Measurements from ENCODE around the gene LSM2.
"Not testable (repeated sequence)": the region's sequence is repeated elsewhere in the genome, so short reads cannot be mapped to it uniquely, and the experiment has no call there.

The LSM2 gene

GRCh38 chr6:31823592-31824196 lies 16.9 kb upstream of the LSM2 start:
- H3K4me1 ChIP-seq (ENCODE audit: control insufficient read depth in 1 of 2, insufficient read depth in 2 of 2, low read length in 2 of 2): peaks cover 7 to 19% of the 10 kb centered on the region in 2 experiments
- not testable (repeated sequence) for H4K8ac ChIP-seq (ENCODE audit: low read depth, low read length); H3K14ac ChIP-seq (ENCODE audit: low read length); H3K4me2 ChIP-seq (ENCODE audit: low read length); H2BK5ac ChIP-seq (ENCODE audit: low read depth, low read length, poor library complexity); H3K27me3 ChIP-seq (ENCODE audit: insufficient read depth, low read length); H3K79me2 ChIP-seq (ENCODE audit: control insufficient read depth, insufficient read depth, low read length, poor library complexity); H2AFZ ChIP-seq (ENCODE audit: insufficient read depth, low read length, poor library complexity); H3K4ac ChIP-seq (ENCODE audit: low read depth, low read length); H3K36me3 ChIP-seq (ENCODE audit: control insufficient read depth in 1 of 2, insufficient read depth in 2 of 2, low read length in 2 of 2); H3K27ac ChIP-seq (ENCODE audit: low read depth, low read length); DNase-seq; H3K9ac ChIP-seq (ENCODE audit: low read length); H4K12ac ChIP-seq (ENCODE audit: low read depth, low read length); H2AK5ac ChIP-seq (ENCODE audit: low read length); H3K18ac ChIP-seq (ENCODE audit: low read length); H3K9me3 ChIP-seq (ENCODE audit: insufficient read depth, low read depth, low read length); H2BK120ac ChIP-seq (ENCODE audit: insufficient read depth, low read length, poor library complexity); H3K23ac ChIP-seq (ENCODE audit: low read length); H3K4me3 ChIP-seq (ENCODE audit: low read depth, low read length)
- peaks cover 24% of the 10 kb centered on the region for H3K79me1 ChIP-seq (ENCODE audit: low read length)
- WGBS (ENCODE audit: extremely low coverage, insufficient coverage, insufficient read length): no CpG with 5 or more reads among the region's 9 CpGs
- H2BK12ac ChIP-seq (ENCODE audit: low read length): peak overlapping the region; percentile 36
- H4K91ac ChIP-seq (ENCODE audit: low read depth, low read length): peak overlapping the region; percentile 43

GRCh38 chr6:31822036-31822821 lies 15.5 kb upstream of the LSM2 start:
- peak overlapping the region; percentile 58 for H3K14ac ChIP-seq (ENCODE audit: low read length)
- DNase-seq: peak; percentile 59 to 68
- H4K12ac ChIP-seq (ENCODE audit: low read depth, low read length): peak overlapping the region; percentile 46
- peaks cover 13 to 25% of the 10 kb centered on the region in 2 experiments for H3K4me1 ChIP-seq (ENCODE audit: control insufficient read depth in 1 of 2, insufficient read depth in 2 of 2, low read length in 2 of 2)
- peak overlapping the region; percentile 55 for H2BK5ac ChIP-seq (ENCODE audit: low read depth, low read length, poor library complexity)
- H3K27me3 ChIP-seq (ENCODE audit: insufficient read depth, low read length): no peaks in the 10 kb centered on the region
- H4K91ac ChIP-seq (ENCODE audit: low read depth, low read length): peak overlapping the region; percentile 90
- H3K4me3 ChIP-seq (ENCODE audit: low read depth, low read length): peak overlapping the region; percentile 55
- H3K4me2 ChIP-seq (ENCODE audit: low read length): peak overlapping the region; percentile 57
- peaks cover 4% of the 10 kb centered on the region for H3K79me2 ChIP-seq (ENCODE audit: control insufficient read depth, insufficient read depth, low read length, poor library complexity)
- H2BK120ac ChIP-seq (ENCODE audit: insufficient read depth, low read length, poor library complexity): peak overlapping the region; percentile 50
- no peak overlapping the region for H3K23ac ChIP-seq (ENCODE audit: low read length)
- peaks cover 24% of the 10 kb centered on the region for H3K79me1 ChIP-seq (ENCODE audit: low read length)
- H3K4ac ChIP-seq (ENCODE audit: low read depth, low read length): peak overlapping the region; percentile 12
- no peaks in the 10 kb centered on the region for H3K36me3 ChIP-seq (ENCODE audit: control insufficient read depth in 1 of 2, insufficient read depth in 2 of 2, low read length in 2 of 2)
- peak overlapping the region; percentile 70 for H4K8ac ChIP-seq (ENCODE audit: low read depth, low read length)
- peak overlapping the region; percentile 19 for H2AK5ac ChIP-seq (ENCODE audit: low read length)
- WGBS (ENCODE audit: extremely low coverage, insufficient coverage, insufficient read length): no CpG with 5 or more reads among the region's 25 CpGs
- peak overlapping the region; percentile 59 for H3K9ac ChIP-seq (ENCODE audit: low read length)
- peak overlapping the region; percentile 28 for H2BK12ac ChIP-seq (ENCODE audit: low read length)
- peak overlapping the region; percentile 85 for H3K18ac ChIP-seq (ENCODE audit: low read length)
- no peaks in the 10 kb centered on the region for H3K9me3 ChIP-seq (ENCODE audit: insufficient read depth, low read depth, low read length)
- peak overlapping the region; percentile 94 for H3K27ac ChIP-seq (ENCODE audit: low read depth, low read length)
- no peak overlapping the region for H2AFZ ChIP-seq (ENCODE audit: insufficient read depth, low read length, poor library complexity)

- Histone ChIP-seq H3K4me3 (ENCODE audit: low read depth, low read length) (peak overlapping the region; percentile 71), H3K27me3 (ENCODE audit: insufficient read depth, low read length) (no peaks in the 10 kb centered on the region), H3K18ac (ENCODE audit: low read length) (peak overlapping the region; percentile 42), H3K4me2 (ENCODE audit: low read length) (peak overlapping the region; percentile 81), H4K12ac (ENCODE audit: low read depth, low read length) (peak overlapping the region; percentile 46), H3K9me3 (ENCODE audit: insufficient read depth, low read depth, low read length) (no peaks in the 10 kb centered on the region), H2BK5ac (ENCODE audit: low read depth, low read length, poor library complexity) (peak overlapping the region; percentile 83), H3K23ac (ENCODE audit: low read length) (no peak overlapping the region), H2AFZ (ENCODE audit: insufficient read depth, low read length, poor library complexity) (peak overlapping the region; percentile 44), H3K9ac (ENCODE audit: low read length) (peak overlapping the region; percentile 44), H3K4ac (ENCODE audit: low read depth, low read length) (peak overlapping the region; percentile 65), H3K4me1 (ENCODE audit: control insufficient read depth in 1 of 2, insufficient read depth in 2 of 2, low read length in 2 of 2) (peaks cover 12 to 22% of the 10 kb centered on the region in 2 experiments), H3K79me2 (ENCODE audit: control insufficient read depth, insufficient read depth, low read length, poor library complexity) (peaks cover 4% of the 10 kb centered on the region), H3K14ac (ENCODE audit: low read length) (peak overlapping the region; percentile 88), H4K8ac (ENCODE audit: low read depth, low read length) (peak overlapping the region; percentile 68), H3K27ac (ENCODE audit: low read depth, low read length) (peak overlapping the region; percentile 80), H3K79me1 (ENCODE audit: low read length) (peaks cover 20% of the 10 kb centered on the region), H2BK12ac (ENCODE audit: low read length) (peak overlapping the region; percentile 10), H4K91ac (ENCODE audit: low read depth, low read length) (peak overlapping the region; percentile 73), H3K36me3 (ENCODE audit: control insufficient read depth in 1 of 2, insufficient read depth in 2 of 2, low read length in 2 of 2) (no peaks in the 10 kb centered on the region), H2AK5ac (ENCODE audit: low read length) (peak overlapping the region; percentile 38), H2BK120ac (ENCODE audit: insufficient read depth, low read length, poor library complexity) (peak overlapping the region; percentile 77)
- WGBS (ENCODE audit: extremely low coverage, insufficient coverage, insufficient read length): no CpG with 5 or more reads among the region's 39 CpGs
- peak; percentile 71 to 74 for DNase-seq
These were observed 14.7 kb upstream of the LSM2 start for GRCh38 chr6:31821301-31822035.

GRCh38 chr6:31820399-31820798 lies 13.6 kb upstream of the LSM2 start:
- H3K4me3 ChIP-seq (ENCODE audit: low read depth, low read length); H3K27me3 ChIP-seq (ENCODE audit: insufficient read depth, low read length); DNase-seq; H3K36me3 ChIP-seq (ENCODE audit: control insufficient read depth in 1 of 2, insufficient read depth in 2 of 2, low read length in 2 of 2); H3K27ac ChIP-seq (ENCODE audit: low read depth, low read length); H2BK5ac ChIP-seq (ENCODE audit: low read depth, low read length, poor library complexity); H3K14ac ChIP-seq (ENCODE audit: low read length); H4K12ac ChIP-seq (ENCODE audit: low read depth, low read length); H4K8ac ChIP-seq (ENCODE audit: low read depth, low read length); H2BK12ac ChIP-seq (ENCODE audit: low read length); H2AK5ac ChIP-seq (ENCODE audit: low read length); H2BK120ac ChIP-seq (ENCODE audit: insufficient read depth, low read length, poor library complexity); H2AFZ ChIP-seq (ENCODE audit: insufficient read depth, low read length, poor library complexity); H3K18ac ChIP-seq (ENCODE audit: low read length); H3K9ac ChIP-seq (ENCODE audit: low read length); H3K4ac ChIP-seq (ENCODE audit: low read depth, low read length); H3K23ac ChIP-seq (ENCODE audit: low read length); H4K91ac ChIP-seq (ENCODE audit: low read depth, low read length); H3K9me3 ChIP-seq (ENCODE audit: insufficient read depth, low read depth, low read length); H3K4me2 ChIP-seq (ENCODE audit: low read length); H3K79me2 ChIP-seq (ENCODE audit: control insufficient read depth, insufficient read depth, low read length, poor library complexity): not testable (repeated sequence)
- Histone ChIP-seq H3K79me1 (ENCODE audit: low read length) (peaks cover 15% of the 10 kb centered on the region), H3K4me1 (ENCODE audit: control insufficient read depth in 1 of 2, insufficient read depth in 2 of 2, low read length in 2 of 2) (peaks cover 7 to 17% of the 10 kb centered on the region in 2 experiments)
- WGBS (ENCODE audit: extremely low coverage, insufficient coverage, insufficient read length): no CpG with 5 or more reads among the region's 10 CpGs
